Naive thymus-derived CD4-positive, alpha-beta T cell (primary cell): ENCODE data around the gene ZFYVE28. TPM values are rescaled to one million over a fixed set of nuclear protein-coding genes. Genes with fewer than 3 reads are reported as not detected.
A peak's percentile ranks its signal among the peaks of the same experiment; 100 is the strongest.

Experiments
- ATAC-seq: fragments of 150-1000 bp; cut with Tn5 transposase; 2 replicates; pipeline ENCODE4 v1.10.0; 2021; ENCODE audit warnings: mild to moderate bottlenecking, moderate library complexity
- CTCF ChIA-PET: fragments of 350-600 bp; sonication (Branson Sonifier 250); formaldehyde crosslinking; loops from one replicate; lab custom pipeline; 2021; ENCODE audit warnings: antibody characterized with exemption; lab: Charles Lee
- POLR2A ChIA-PET: fragments of 350-600 bp; sonication (Branson Sonifier 250); formaldehyde crosslinking; loops from one replicate; lab custom pipeline; 2021; ENCODE audit warnings: antibody characterized with exemption, inconsistent platforms; lab: Charles Lee
- DNase-seq, 9 donors: peaks; one replicate each; pipeline versions ENCODE4 v3.0.0 to v3.0.0-alpha.2; 2020 to 2022; ENCODE audit warnings: mixed read lengths in 1 of 9
- H3K27ac ChIP-seq: one replicate; pipeline ENCODE4 v1.7.0; 2013; ENCODE audit warnings: mild to moderate bottlenecking, low read depth, low read length, moderate library complexity
- H3K27me3 ChIP-seq, 2 donors: one replicate each; pipeline ENCODE4 v1.7.0; 2013; ENCODE audit warnings: low read length in 2 of 2, mild to moderate bottlenecking in 2 of 2, moderate library complexity in 2 of 2; ENCODE audit not compliant: control insufficient read depth in 2 of 2, insufficient read depth in 2 of 2
- H3K36me3 ChIP-seq, 3 experiments: 1 replicate in 2 of 3; 2 replicates in 1 of 3; pipeline ENCODE4 v1.7.0; 2013; ENCODE audit warnings: low read length in 3 of 3, mild to moderate bottlenecking in 3 of 3, moderate library complexity in 1 of 3; ENCODE audit not compliant: insufficient read depth in 3 of 3, control insufficient read depth in 2 of 3
- H3K4me1 ChIP-seq, 2 donors: one replicate each; pipeline ENCODE4 v1.7.0; 2013; ENCODE audit warnings: low read length in 2 of 2, mild to moderate bottlenecking in 2 of 2, moderate library complexity in 1 of 2; ENCODE audit not compliant: control insufficient read depth in 2 of 2, insufficient read depth in 2 of 2
- H3K4me3 ChIP-seq: 2 replicates; pipeline ENCODE4 v1.7.0; 2013; ENCODE audit warnings: mild to moderate bottlenecking, low read length
- H3K9me3 ChIP-seq, 3 experiments: 1 replicate in 2 of 3; 2 replicates in 1 of 3; pipeline ENCODE4 v1.7.0; 2013; ENCODE audit warnings: low read length in 3 of 3; ENCODE audit not compliant: control insufficient read depth in 2 of 3
- H3K27ac Mint-ChIP-seq, 9 donors: one replicate each; pipeline ENCODE4 v1.8.0; 2020 to 2022; ENCODE audit warnings: mixed read lengths in 9 of 9, mild to moderate bottlenecking in 8 of 9, moderate library complexity in 5 of 9, inconsistent platforms in 2 of 9
- H3K27me3 Mint-ChIP-seq, 5 donors: one replicate each; pipeline ENCODE4 v1.8.0; 2021 to 2022; ENCODE audit warnings: mixed read lengths in 5 of 5, mild to moderate bottlenecking in 1 of 5
- H3K36me3 Mint-ChIP-seq, 5 donors: one replicate each; pipeline ENCODE4 v1.8.0; 2020 to 2022; ENCODE audit warnings: mixed read lengths in 5 of 5, mild to moderate bottlenecking in 3 of 5, inconsistent platforms in 1 of 5
- H3K4me1 Mint-ChIP-seq, 7 donors: one replicate each; pipeline ENCODE4 v1.8.0; 2020 to 2022; ENCODE audit warnings: mixed read lengths in 7 of 7, mild to moderate bottlenecking in 3 of 7, inconsistent platforms in 1 of 7
- H3K4me3 Mint-ChIP-seq, 10 donors: one replicate each; pipeline ENCODE4 v1.8.0; 2020 to 2022; ENCODE audit warnings: mild to moderate bottlenecking in 10 of 10, mixed read lengths in 10 of 10, moderate library complexity in 6 of 10, inconsistent platforms in 2 of 10
- H3K9me3 Mint-ChIP-seq, 11 donors: one replicate each; pipeline ENCODE4 v1.8.0; 2020 to 2022; ENCODE audit warnings: mixed read lengths in 11 of 11, mild to moderate bottlenecking in 4 of 11, inconsistent platforms in 1 of 11, moderate library complexity in 1 of 11
- intact Hi-C, 2 donors: fragments of 100-400 bp; cut with micrococcal nuclease; formaldehyde crosslinking; loops; one replicate each; pipeline ENCODE4 v1.15.1; 2023
- polyA plus RNA-seq, 2 donors: library from polyadenylated mRNA; unstranded; fragments of 300-500 nt; fragmentation: Illumina TruSeq; gene quantifications; one replicate each; pipeline ENCODE4 v1.2.3, GENCODE V29; 2021
- total RNA-seq, 6 experiments: library from RNA in 5 of 6; stranded (reverse) in 5 of 6; gene quantifications; 1 replicate in 5 of 6; 2 replicates in 1 of 6; pipeline ENCODE4 v1.2.3 and lab custom pipeline; 2021 to 2026

The ZFYVE28 gene
- total and polyA plus RNA-seq, 7 experiments from 2014 or later: 6.1 to 26.5 (median 15.9) TPM

DNA sequence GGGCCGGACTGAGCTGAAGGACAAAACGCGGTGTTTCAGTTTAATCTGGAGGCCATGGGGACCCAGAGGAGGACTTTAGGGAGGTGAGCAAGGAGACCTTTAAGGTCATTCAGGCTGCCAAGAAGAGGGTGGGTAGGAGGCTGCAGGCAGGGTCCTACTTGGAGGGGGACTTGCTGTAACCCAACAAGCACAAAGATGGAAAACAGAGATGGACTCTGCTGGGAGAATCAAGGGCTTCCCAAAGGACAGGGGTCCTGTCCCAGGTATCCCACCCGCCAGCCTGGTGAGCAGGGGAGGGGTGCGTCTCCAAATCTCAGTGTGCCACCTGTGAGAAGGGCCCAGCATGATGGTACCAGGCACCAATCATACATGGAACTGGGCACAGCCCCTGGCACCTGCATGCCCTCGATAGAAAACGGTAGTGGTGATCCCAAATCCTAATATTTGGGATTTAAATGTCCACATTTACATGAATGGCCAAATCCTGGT lies 172.6 kb downstream of the ZFYVE28 start:
- Mint-ChIP-seq H3K27me3 (peaks cover 0 to 6% (median 0%) of the 10 kb centered on the region in 5 donors), H3K9me3 (no peaks in the 10 kb centered on the region), H3K4me1 (peaks cover 21 to 28% (median 22%) of the 10 kb centered on the region in 7 donors), H3K36me3 (peaks cover 0 to under 1% (median 0%) of the 10 kb centered on the region in 5 donors), H3K27ac (peak overlapping the region in 3 of 9 donors; percentile 16 to 83 (median 67)), H3K4me3 (no peak overlapping the region)
- Histone ChIP-seq H3K36me3 (peaks cover 0 to 39% (median 0%) of the 10 kb centered on the region in 3 experiments), H3K9me3 (no peaks in the 10 kb centered on the region), H3K4me3 (no peak overlapping the region), H3K4me1 (peaks cover under 1 to 3% of the 10 kb centered on the region in 2 donors), H3K27me3 (no peaks in the 10 kb centered on the region), H3K27ac (no peak overlapping the region)
- intact Hi-C loops: no loop called here
- ATAC-seq: no peak
- no peak for DNase-seq
- ChIA-PET CTCF (interaction anchor here (0.7 kb wide), 1 partner anchor 45 kb away, joined by 4 read pairs; no protein-coding TSS in a partner anchor), POLR2A (interaction anchor here (1.8 kb wide), 1 partner anchor 16 kb away, joined by 7 read pairs; the partner anchor contains the start of gene MXD4)

DNA sequence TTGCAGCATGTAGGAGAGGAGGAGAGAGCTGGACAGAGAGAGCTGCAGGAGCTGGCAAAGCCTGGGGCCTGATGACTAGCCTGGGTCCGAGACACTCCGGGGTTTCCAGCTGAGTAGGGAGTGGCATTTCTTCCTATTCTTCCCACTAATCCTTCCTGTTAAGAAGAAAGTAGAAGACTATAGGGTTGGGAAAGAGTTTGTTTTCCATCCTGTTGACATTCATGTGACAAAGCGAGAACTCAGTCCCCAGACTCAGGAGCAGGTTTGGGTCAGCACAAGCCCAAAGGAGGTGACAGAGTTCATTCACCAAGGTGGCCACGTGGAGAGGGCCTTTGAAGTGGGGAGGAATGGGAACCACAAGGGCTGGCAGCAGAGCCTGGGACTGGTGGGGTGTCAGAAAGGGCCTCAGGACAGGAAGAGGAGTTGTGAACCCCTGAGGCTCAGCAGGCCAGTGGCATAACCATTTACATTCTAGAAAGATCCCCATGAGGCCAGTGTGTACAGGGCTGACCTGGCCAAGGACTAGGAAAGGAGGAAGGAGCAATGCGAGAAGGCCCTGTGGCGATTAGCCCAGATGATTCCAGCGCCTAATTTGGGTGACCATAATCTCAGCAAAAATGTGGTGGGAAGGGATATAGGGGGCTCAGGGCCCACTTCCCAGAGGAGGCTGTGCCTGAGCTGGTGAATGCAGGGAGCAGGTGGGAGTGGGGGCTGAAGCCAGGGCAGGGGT lies 173.2 kb downstream of the ZFYVE28 start:
- CTCF ChIA-PET: no interaction called here
- DNase-seq: no peak

DNA sequence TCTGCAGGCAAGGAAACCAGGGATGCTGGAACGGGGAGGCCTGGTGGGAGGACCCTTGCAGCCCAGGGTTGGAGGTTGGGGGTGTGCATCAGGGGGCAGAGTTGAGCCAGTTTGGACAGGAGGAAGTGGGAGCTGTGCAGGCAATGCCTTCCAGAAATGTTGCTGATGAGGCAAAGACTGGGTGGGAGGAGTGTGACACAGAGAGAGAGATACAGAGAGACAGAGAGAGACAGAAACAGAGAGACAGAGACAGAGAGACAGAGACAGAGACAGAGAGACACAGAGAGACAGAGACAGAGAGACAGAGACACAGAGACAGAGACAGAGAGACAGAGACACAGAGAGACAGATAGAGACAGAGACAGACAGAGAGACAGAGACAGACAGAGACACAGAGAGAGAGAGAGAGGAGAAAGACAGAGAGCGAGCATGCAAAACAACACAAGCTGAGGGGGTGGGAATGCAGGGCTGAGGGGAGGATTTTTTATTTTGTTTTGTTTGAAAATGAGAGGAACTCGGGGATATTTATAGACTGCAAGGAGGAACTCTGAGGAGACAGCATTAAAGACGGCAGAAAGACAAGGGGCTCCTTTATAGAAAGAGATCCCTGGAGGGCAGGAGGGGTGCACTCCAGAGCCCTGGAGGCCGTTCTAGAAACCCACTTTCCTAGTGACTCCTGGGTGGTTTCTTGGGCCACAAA lies 174.6 kb downstream of the ZFYVE28 start:
- Mint-ChIP-seq H3K9me3 (no peaks in the 10 kb centered on the region), H3K27me3 (peaks cover 0 to 6% (median 0%) of the 10 kb centered on the region in 5 donors), H3K4me1 (peaks cover 37 to 46% (median 40%) of the 10 kb centered on the region in 7 donors), H3K4me3 (peak overlapping the region in 3 of 10 donors; percentile 0 to 48 (median 2)), H3K27ac (peak overlapping the region in 8 of 9 donors; percentile 77 to 87 (median 83)), H3K36me3 (peaks cover 0 to 16% (median 13%) of the 10 kb centered on the region in 5 donors)
- intact Hi-C loops: loop anchor here (2.0 to 5.0 kb wide), 5 partner anchors 47 to 1462 kb away; partner anchors contain the start of genes GRK4 (in 1 of the 2), NOP14 (in 1 of the 2) and SLBP (in 1 of the 2)
- Histone ChIP-seq H3K9me3 (no peaks in the 10 kb centered on the region), H3K4me1 (peaks cover 20 to 23% of the 10 kb centered on the region in 2 donors), H3K27ac (no peak overlapping the region), H3K36me3 (peaks cover 0 to 19% (median 0%) of the 10 kb centered on the region in 3 experiments), H3K27me3 (no peaks in the 10 kb centered on the region), H3K4me3 (no peak overlapping the region)
- no peak for ATAC-seq
- CTCF ChIA-PET: interaction anchor here (0.7 to 1.1 kb wide), 2 partner anchors 106 to 200 kb away, joined by 3 read pairs; no protein-coding TSS in a partner anchor
- POLR2A ChIA-PET: interaction anchor here (1.8 kb wide), 1 partner anchor 18 kb away, joined by 7 read pairs; the partner anchor contains the start of gene MXD4
- no peak for DNase-seq

More for the DNA sequence above, 173.2 kb downstream of the ZFYVE28 start:
- H3K4me1 Mint-ChIP-seq: peaks cover 27 to 34% (median 28%) of the 10 kb centered on the region in 7 donors
- H3K9me3 ChIP-seq: no peaks in the 10 kb centered on the region
- intact Hi-C loops: no loop called here
- POLR2A ChIA-PET: interaction anchor here (1.8 kb wide), 1 partner anchor 17 kb away, joined by 7 read pairs; the partner anchor contains the start of gene MXD4
- H3K4me3 Mint-ChIP-seq: peak overlapping the region in 1 of 10 donors; percentile 48
- peaks cover 7 to 9% of the 10 kb centered on the region in 2 donors for H3K4me1 ChIP-seq
- H3K4me3 ChIP-seq: no peak overlapping the region
- H3K9me3 Mint-ChIP-seq: no peaks in the 10 kb centered on the region
- H3K27ac ChIP-seq: no peak overlapping the region
- no peaks in the 10 kb centered on the region for H3K27me3 ChIP-seq
- H3K27me3 Mint-ChIP-seq: peaks cover 0 to 6% (median 0%) of the 10 kb centered on the region in 5 donors
- no peak for ATAC-seq
- peak overlapping the region in 8 of 9 donors; percentile 16 to 85 (median 76) for H3K27ac Mint-ChIP-seq
- H3K36me3 Mint-ChIP-seq: peaks cover 0 to 6% (median 5%) of the 10 kb centered on the region in 5 donors
- H3K36me3 ChIP-seq: peaks cover 0 to 33% (median 0%) of the 10 kb centered on the region in 3 experiments

DNA sequence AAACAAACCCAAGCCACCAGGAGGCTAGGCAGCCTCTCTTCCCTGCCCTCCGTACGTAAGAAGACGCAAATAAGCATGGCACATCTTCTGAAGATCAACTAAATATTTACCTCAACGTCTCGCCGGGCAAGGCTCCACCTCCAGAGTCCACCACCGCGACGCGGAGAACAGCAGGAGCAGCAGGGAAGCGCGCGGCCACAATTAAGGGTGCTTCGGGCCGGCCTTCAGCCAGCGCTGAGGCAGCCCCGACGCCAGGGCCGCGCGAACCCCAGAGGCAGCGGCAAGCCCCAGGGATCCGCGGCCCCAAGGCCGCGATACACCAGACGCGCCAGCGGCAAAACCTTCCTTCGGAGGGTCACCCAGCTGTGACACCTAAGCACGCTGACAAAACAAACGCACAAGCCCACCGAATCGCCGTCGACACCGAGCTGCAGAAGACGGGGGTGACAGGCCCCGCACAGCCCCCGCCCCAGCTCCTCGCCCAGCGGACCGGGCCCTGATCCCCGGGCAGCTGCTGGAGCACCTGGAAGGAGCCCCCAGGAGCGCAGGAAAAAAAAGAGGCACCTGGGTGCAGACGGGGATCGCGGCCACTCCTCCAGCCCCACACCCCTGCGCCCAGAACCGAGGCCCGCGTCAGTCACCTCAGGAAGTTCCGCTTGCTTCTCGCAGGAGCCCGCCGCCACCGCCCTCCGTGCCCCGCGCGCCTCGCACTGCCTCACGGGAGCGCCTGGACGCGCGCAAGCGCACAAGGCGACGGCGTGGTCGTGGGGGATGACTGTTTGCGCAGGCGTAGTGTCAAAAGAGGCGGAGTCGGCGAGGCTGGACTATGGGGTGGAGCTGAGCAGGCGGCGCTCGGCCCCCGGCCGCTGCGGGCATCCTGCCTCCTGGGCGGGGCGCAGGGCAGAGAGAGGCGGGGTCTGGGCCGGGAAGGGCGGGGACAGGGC lies 176.8 kb downstream of the ZFYVE28 start, which contains the start of the genes HAUS3 and POLN:
HAUS3 (minus strand) TSS at position 712 of the 944 bp plus-strand sequence. CDS start 1,175 bp downstream, outside the sequence.
POLN (minus strand) TSS at position 712 of the 944 bp plus-strand sequence. CDS start 12,890 bp downstream, outside the sequence.
- H3K27me3 ChIP-seq: no peaks in the 10 kb centered on the region
- peak; percentile 96 to 100 (median 99) for DNase-seq
- Mint-ChIP-seq H3K27ac (peak within 1 kb of the TSS; percentile 83 to 95 (median 90)), H3K9me3 (no peaks in the 10 kb centered on the region), H3K27me3 (peaks cover 0 to 6% (median 0%) of the 10 kb centered on the region in 5 donors), H3K4me3 (peak within 1 kb of the TSS; percentile 80 to 95 (median 91)), H3K36me3 (peaks cover 0 to 26% (median 17%) of the 10 kb centered on the region in 5 donors), H3K4me1 (peaks cover 48 to 65% (median 60%) of the 10 kb centered on the region in 7 donors)
- H3K9me3 ChIP-seq: no peaks in the 10 kb centered on the region
- ATAC-seq: peak; percentile 97
- CTCF ChIA-PET: interaction anchor here (0.9 to 2.3 kb wide), 2 partner anchors 21 to 44 kb away, joined by 3 to 7 read pairs; partner anchors contain the start of gene MXD4
- POLR2A ChIA-PET: interaction anchor here (0.6 to 4.9 kb wide), 12 partner anchors 19 to 530 kb away, joined by 3 to 48 read pairs (median 4); partner anchors contain the start of genes CFAP99, MXD4, RNF4 and SLBP
- intact Hi-C loops: loop anchor here (1.0 to 5.0 kb wide), 18 partner anchors 21 to 1459 kb away; partner anchors contain the start of genes CFAP99 (in 2 of the 2), FAM193A (in 2 of the 2), GRK4 (in 2 of the 2) and HTT (in 2 of the 2)
- H3K36me3 ChIP-seq: peaks cover 0 to 7% (median 0%) of the 10 kb centered on the region in 3 experiments
- peak within 1 kb of the TSS; percentile 93 for H3K4me3 ChIP-seq
- H3K4me1 ChIP-seq: peaks cover 37 to 38% of the 10 kb centered on the region in 2 donors
- peak within 1 kb of the TSS; percentile 89 for H3K27ac ChIP-seq

DNA sequence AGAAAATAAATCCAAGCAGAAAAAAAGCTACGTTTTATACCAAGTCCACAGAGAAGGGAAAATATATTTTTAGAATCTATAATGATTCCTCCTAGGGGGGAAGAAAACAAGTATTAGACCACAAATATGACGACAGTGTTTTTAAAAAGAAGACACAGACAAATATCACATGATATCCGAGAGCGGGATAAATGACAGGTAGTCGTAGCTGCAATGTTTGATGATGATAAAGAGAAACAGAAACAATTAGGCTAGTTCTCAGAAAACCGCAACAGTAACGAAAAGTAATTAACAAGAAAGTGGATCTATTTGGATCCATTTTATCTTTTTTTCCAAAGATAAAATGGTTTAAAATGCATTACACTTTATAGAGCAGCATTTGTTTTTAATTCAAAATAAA lies 177.4 kb downstream of the ZFYVE28 start:
- Histone ChIP-seq H3K36me3 (peaks cover 0 to 7% (median 0%) of the 10 kb centered on the region in 3 experiments), H3K4me3 (peak overlapping the region; percentile 93), H3K4me1 (peaks cover 37 to 38% of the 10 kb centered on the region in 2 donors), H3K9me3 (no peaks in the 10 kb centered on the region), H3K27ac (peak overlapping the region; percentile 89), H3K27me3 (no peaks in the 10 kb centered on the region)
- peaks cover 0 to 6% (median 0%) of the 10 kb centered on the region in 5 donors for H3K27me3 Mint-ChIP-seq
- ChIA-PET CTCF (interaction anchor here (1.1 to 2.3 kb wide), 2 partner anchors 21 to 41 kb away, joined by 3 to 7 read pairs; partner anchors contain the start of gene MXD4), POLR2A (interaction anchor here (0.6 to 4.9 kb wide), 9 partner anchors 19 to 529 kb away, joined by 4 to 48 read pairs (median 5); partner anchors contain the start of genes MXD4, RNF4 and SLBP)
- peak overlapping the region; percentile 80 to 95 (median 91) for H3K4me3 Mint-ChIP-seq
- peaks cover 48 to 69% (median 60%) of the 10 kb centered on the region in 7 donors for H3K4me1 Mint-ChIP-seq
- peak overlapping the region; percentile 83 to 95 (median 90) for H3K27ac Mint-ChIP-seq
- ATAC-seq (no peak), DNase-seq (peak in 6 of 9 donors; percentile 46 to 64 (median 53))
- intact Hi-C loops: loop anchor here (5.0 kb wide), 3 partner anchors 111 to 1459 kb away; partner anchors contain the start of genes GRK4 (in 1 of the 2) and NOP14 (in 1 of the 2)
- H3K36me3 Mint-ChIP-seq: peaks cover 0 to 26% (median 17%) of the 10 kb centered on the region in 5 donors
- H3K9me3 Mint-ChIP-seq: no peaks in the 10 kb centered on the region
